Measurements from ENCODE around the gene ZNF341. TPM values are rescaled to one million over a fixed set of nuclear protein-coding genes. Genes with fewer than 3 reads are reported as not detected.

ZNF341 gene
- total and polyA plus RNA-seq, 4 donors: 2.1 to 4.3 (median 3.4) TPM

- WGBS, 2 donors: 94 to 96% methylated on average over 11 of the region's 11 CpGs
- ATAC-seq (ENCODE audit: insufficient read depth, low FRiP score): no peak
- no peak for DNase-seq
Measured at GRCh38 chr20:33704197-33704924, 27.4 kb upstream of the ZNF341 start.

GRCh38 chr20:33707668-33708067 is 24.1 kb upstream of the ZNF341 start:
- Histone ChIP-seq H3K27me3 (ENCODE audit: control insufficient read depth in 3 of 3, insufficient read depth in 3 of 3, low read length in 2 of 3) (no peaks in the 10 kb centered on the region), H3K4me1 (ENCODE audit: control insufficient read depth in 5 of 5, insufficient read depth in 5 of 5, low read length in 5 of 5) (peaks cover 0 to 13% (median 0%) of the 10 kb centered on the region in 5 donors), H3K4me3 (no peak overlapping the region), H3K27ac (ENCODE audit: low read depth in 1 of 2, low read length in 1 of 2) (no peak overlapping the region), H3K9me3 (ENCODE audit: control insufficient read depth in 4 of 4, insufficient read depth in 3 of 4, low read length in 3 of 4) (no peaks in the 10 kb centered on the region), H3K9ac (ENCODE audit: insufficient read depth in 1 of 2, low read length in 2 of 2) (no peak overlapping the region), H3K36me3 (ENCODE audit: control insufficient read depth in 4 of 4, insufficient read depth in 4 of 4, low read length in 4 of 4) (peaks cover 5 to 19% (median 13%) of the 10 kb centered on the region in 4 donors)
- no peak for TF ChIP-seq CTCF (IDR thresholded peaks at IDR 0.05; ENCODE audit: control extremely low read depth, extremely low read depth)
- ATAC-seq (ENCODE audit: insufficient read depth, low FRiP score) (no peak), DNase-seq (no peak)
- 92 to 96% methylated on average over 11 of the region's 11 CpGs for WGBS, 2 donors

More at GRCh38 chr20:33704197-33704924, 27.4 kb upstream of the ZNF341 start:
- no peaks in the 10 kb centered on the region for H3K27me3 ChIP-seq (ENCODE audit: control insufficient read depth in 3 of 3, insufficient read depth in 3 of 3, low read length in 2 of 3)
- no peak for TF ChIP-seq CTCF (IDR thresholded peaks at IDR 0.05; ENCODE audit: control extremely low read depth, extremely low read depth)
- H3K4me1 ChIP-seq (ENCODE audit: control insufficient read depth in 5 of 5, insufficient read depth in 5 of 5, low read length in 5 of 5): peaks cover 0 to 1% (median 0%) of the 10 kb centered on the region in 5 donors
- H3K36me3 ChIP-seq (ENCODE audit: control insufficient read depth in 4 of 4, insufficient read depth in 4 of 4, low read length in 4 of 4): peaks cover 0 to 7% (median under 1%) of the 10 kb centered on the region in 4 donors
- H3K9ac ChIP-seq (ENCODE audit: insufficient read depth in 1 of 2, low read length in 2 of 2): no peak overlapping the region
- H3K9me3 ChIP-seq (ENCODE audit: control insufficient read depth in 4 of 4, insufficient read depth in 3 of 4, low read length in 3 of 4): no peaks in the 10 kb centered on the region
- no peak overlapping the region for H3K27ac ChIP-seq (ENCODE audit: low read depth in 1 of 2, low read length in 1 of 2)
- H3K4me3 ChIP-seq: no peak overlapping the region

- Histone ChIP-seq H3K27me3 (ENCODE audit: control insufficient read depth in 3 of 3, insufficient read depth in 3 of 3, low read length in 2 of 3) (no peaks in the 10 kb centered on the region), H3K9ac (ENCODE audit: insufficient read depth in 1 of 2, low read length in 2 of 2) (no peak overlapping the region), H3K9me3 (ENCODE audit: control insufficient read depth in 4 of 4, insufficient read depth in 3 of 4, low read length in 3 of 4) (no peaks in the 10 kb centered on the region), H3K4me3 (no peak overlapping the region), H3K27ac (ENCODE audit: low read depth in 1 of 2, low read length in 1 of 2) (no peak overlapping the region), H3K36me3 (ENCODE audit: control insufficient read depth in 4 of 4, insufficient read depth in 4 of 4, low read length in 4 of 4) (peaks cover 5 to 29% (median 18%) of the 10 kb centered on the region in 4 donors), H3K4me1 (ENCODE audit: control insufficient read depth in 5 of 5, insufficient read depth in 5 of 5, low read length in 5 of 5) (peaks cover 0 to 13% (median 0%) of the 10 kb centered on the region in 5 donors)
- TF ChIP-seq CTCF (IDR thresholded peaks at IDR 0.05; ENCODE audit: control extremely low read depth, extremely low read depth): no peak
- DNase-seq (no peak), ATAC-seq (ENCODE audit: insufficient read depth, low FRiP score) (no peak)
- 73 to 91% methylated on average over 2 of the region's 2 CpGs for WGBS, 2 donors
Measured at GRCh38 chr20:33709398-33709797, 22.4 kb upstream of the ZNF341 start.

Measured in lung (tissue), 12 donors.